ENCODE results near the gene ZNF282.

GRCh38 chr7:149147072-149147751 lies 48.1 kb upstream of the ZNF282 start, which contains the start of gene ZNF398:
- TF ChIP-seq CTCF (conservative IDR thresholded peaks at IDR 0.05) (peak; percentile 100), ZFX (IDR thresholded peaks at IDR 0.05) (peak; percentile 100)
